CD1c-positive myeloid dendritic cell (primary cell): ENCODE results near the gene EMILIN1.

Experiments
- DNase-seq: peaks from one replicate; pipeline ENCODE4 v3.0.0-alpha.2; 2016; ENCODE audit errors: extremely low spot score

The EMILIN1 gene

GRCh38 chr2:27078267-27079194, at the start of gene EMILIN1:
EMILIN1 (plus strand) TSS chr2:27078615; CDS start chr2:27079066, 451 bp downstream.
- DNase-seq: no peak

DNA sequence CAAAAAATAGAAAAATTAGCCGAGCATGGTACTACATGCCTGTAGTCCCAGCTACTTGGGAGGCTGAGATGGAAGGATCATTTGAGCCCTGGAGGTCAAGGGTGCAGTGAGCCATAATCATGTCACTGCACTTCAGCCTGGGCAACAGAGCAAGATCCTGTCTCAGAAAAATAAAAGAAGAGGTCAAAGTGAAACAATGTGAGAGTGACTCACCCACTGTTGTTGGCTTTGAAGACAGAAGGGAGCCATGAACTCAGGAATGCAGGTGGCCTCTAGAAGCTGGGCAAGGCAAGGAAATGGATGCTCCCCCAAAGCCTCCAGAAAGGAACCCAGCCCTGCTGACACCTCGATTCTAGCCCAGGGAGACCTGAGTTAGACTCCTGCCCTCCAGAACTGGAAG, 49.4 kb upstream of the EMILIN1 start:
- no peak for DNase-seq

- peak; percentile 89 for DNase-seq
Measured at GRCh38 chr2:27032495-27033252, 45.7 kb upstream of the EMILIN1 start, which contains the start of gene TMEM214. TMEM214 (plus strand) TSS chr2:27032965; CDS start chr2:27033016, 51 bp downstream.

GRCh38 chr2:27033253-27033852, 45.1 kb upstream of the EMILIN1 start:
- no peak for DNase-seq

DNA sequence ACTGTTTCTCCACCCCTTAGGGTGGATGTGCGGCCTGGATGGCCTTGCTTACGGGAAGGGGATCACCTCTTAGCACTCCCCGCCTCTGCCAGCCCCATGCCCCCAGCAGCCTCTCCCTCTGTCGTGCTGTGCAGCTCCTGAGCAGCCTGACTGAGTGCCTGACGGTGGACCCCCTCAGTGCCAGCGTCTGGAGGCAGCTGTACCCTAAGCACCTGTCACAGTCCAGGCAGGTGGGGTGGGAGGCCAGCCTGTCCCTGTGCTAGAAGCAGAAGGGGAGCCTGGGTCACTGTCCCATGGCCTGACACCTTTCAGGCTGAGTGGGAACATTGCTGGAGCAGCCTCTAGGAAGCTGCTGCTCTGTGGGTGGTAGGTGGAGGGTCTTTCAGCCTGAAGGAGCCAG, 40.4 kb upstream of the EMILIN1 start:
- DNase-seq: no peak

GRCh38 chr2:27038631-27039339, 39.6 kb upstream of the EMILIN1 start:
- no peak for DNase-seq

- no peak for DNase-seq
Measured at GRCh38 chr2:27039426-27039825, 39.0 kb upstream of the EMILIN1 start.

- no peak for DNase-seq
Measured at GRCh38 chr2:27039871-27040270, 38.5 kb upstream of the EMILIN1 start.

DNA sequence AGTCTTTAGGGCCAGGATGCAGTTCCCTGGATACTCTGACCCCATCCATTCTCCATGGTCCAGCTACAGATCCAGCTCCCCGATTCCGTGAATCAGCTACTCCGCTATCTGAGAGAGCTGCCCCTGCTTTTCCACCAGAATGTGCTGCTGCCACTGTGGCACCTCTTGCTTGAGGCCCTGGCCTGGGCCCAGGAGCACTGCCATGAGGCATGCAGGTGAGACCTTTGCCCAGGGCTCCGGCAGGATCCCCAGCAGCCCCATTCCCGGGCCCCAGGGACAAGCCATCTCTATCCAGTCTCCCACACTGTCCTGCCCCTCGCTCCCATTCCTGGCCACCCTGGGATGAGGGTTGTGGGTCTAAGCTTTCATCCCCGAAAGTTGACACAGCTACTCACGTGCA, 38.1 kb upstream of the EMILIN1 start:
- no peak for DNase-seq

DNA sequence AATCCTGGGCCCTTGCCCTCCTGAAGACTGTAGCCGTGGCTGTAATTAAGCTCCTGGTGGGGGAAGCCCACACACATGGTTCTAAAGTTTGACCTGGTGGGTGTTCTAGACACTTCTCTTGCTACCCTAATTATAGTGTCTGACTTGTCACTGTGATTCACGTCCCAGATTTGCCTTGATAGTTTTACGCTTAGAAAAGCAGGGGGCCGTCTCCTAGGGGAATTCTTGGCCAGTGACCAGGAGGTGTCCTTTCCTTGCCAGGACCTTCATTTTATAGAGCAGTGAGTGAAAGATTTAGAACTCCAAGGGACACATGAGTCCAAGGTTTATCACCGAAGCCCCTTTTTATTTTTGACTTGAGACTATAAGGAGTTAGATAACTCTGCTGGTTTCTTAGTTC, 36.7 kb upstream of the EMILIN1 start:
- no peak for DNase-seq

DNA sequence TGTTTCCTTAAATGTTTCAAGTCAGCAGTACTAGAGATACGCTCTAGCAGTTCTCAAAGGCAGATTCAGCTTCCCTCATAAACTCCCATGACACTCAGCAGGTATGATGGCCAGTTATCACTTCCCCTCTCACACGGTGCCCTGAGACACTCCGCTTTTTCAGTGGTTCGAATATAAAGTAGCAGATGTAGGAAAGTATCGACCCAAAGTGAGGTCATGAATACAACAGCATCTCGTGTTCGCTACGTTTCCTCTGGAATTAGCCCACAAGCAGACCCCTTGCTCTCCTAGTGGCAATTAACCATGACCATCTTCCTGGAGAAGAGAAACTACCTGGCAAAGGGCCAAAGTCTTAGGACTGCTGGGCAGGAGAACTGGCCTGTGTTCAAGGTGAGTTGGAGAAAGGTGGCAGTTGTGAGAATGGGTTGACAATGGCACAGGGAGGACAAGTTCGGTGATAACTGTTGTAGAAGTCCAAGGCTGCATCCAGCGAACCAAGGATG, 36.2 kb upstream of the EMILIN1 start:
- no peak for DNase-seq

DNA sequence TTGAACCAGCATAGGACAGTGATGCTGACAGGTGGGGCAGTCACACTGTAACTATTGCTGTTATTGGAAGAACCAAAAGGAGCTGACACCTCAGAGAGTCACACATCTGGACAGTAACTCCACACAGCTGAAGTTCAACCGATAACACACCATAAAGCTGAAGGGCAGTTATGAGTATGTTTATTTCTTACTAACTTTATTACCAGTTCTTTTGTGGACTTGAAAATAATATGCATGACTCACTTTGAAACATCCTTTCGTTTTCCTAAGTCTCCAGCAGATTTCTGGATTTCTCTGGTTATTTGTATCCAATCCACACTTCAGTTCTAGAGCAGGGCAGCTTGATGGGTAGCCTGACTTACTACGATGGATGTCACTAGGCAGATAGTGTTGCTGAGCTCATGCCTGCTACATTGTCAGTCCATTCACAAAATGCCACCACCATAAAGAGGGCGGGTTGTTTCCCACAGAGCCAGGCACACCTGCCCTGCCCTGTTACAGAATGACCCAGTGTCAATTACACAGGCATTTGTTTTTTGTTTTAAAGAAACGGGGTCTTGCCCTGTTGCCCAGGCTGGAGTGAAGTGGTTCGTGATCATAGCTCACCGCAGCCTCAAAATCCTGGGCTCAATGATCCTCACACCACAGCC, 35.3 kb upstream of the EMILIN1 start:
- no peak for DNase-seq

- DNase-seq: peak; percentile 58
Measured at GRCh38 chr2:27049422-27050280, 28.8 kb upstream of the EMILIN1 start.

- peak; percentile 94 for DNase-seq
Measured at GRCh38 chr2:27050281-27050995, 28.0 kb upstream of the EMILIN1 start.

- peak; percentile 96 for DNase-seq
Measured at GRCh38 chr2:27050996-27051901, 27.2 kb upstream of the EMILIN1 start, which contains the start of gene AGBL5. AGBL5 (plus strand) TSS chr2:27051668; CDS start chr2:27052959, 1,291 bp downstream.

DNA sequence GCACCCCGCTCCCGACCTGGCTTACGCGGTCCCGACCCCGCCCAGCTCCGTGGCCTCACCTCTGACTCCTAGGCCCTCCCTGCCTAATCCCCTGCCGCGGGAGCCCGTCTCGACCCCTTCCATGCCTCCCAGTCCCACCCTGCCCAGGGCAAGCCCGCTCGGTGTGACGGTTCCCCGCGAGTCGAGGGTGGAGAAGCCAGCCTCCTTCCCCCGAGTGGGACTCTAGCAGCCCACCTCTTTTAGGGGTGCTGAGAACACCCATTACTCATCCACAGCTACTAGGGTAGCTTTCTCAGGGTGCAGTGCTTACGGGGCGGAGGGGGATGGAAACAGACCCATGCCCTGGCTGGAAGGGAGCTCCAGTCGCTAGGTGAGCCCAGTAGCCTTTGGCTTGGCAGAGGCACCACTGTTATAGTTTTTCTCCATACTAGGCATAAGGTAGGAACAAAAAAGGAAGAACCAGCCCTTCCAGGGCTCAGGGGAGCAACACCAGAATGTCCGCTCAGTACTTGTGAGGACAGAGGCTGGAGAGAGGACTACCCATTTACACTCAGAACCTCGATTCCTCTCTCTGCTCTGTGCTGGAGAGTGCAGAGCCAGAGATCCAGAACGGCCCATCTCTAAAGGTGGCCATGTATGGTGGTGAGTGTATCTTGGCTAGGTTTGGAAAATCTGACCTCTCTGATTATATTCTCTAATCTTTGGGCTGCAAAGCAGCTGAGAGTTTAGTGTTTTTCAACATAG, 26.3 kb upstream of the EMILIN1 start:
- DNase-seq: peak; percentile 6

DNA sequence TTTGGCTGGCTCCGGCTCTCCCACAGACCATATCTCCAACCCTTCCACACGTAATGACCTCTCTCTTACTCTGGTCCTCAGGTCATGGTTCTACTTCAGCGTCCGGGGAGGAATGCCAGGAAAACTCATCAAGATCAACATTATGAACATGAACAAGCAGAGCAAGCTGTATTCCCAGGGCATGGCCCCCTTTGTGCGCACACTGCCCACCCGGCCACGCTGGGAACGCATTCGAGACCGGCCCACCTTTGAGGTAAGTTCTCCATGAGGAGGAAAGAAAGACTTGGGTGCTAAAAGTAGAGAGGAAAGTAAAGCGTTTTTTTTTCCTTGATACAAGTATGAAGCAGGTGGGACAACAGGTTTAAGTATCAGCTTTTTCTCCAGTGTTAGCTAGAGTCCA, 25.1 kb upstream of the EMILIN1 start:
- DNase-seq: no peak
